HG02852 (cell line): Measurements from ENCODE around the gene S100A5.

Source experiments
- ATAC-seq: cut with Tn5 transposase; IDR thresholded peaks from one replicate; pipeline ENCODE4 v1.9.1; 2021; ENCODE audit warnings: mild to moderate bottlenecking, moderate library complexity; ENCODE audit not compliant: unreplicated experiment

The S100A5 gene

GRCh38 chr1:153513023-153513422, 27.7 kb downstream of the S100A5 start:
- ATAC-seq = no peak

DNA sequence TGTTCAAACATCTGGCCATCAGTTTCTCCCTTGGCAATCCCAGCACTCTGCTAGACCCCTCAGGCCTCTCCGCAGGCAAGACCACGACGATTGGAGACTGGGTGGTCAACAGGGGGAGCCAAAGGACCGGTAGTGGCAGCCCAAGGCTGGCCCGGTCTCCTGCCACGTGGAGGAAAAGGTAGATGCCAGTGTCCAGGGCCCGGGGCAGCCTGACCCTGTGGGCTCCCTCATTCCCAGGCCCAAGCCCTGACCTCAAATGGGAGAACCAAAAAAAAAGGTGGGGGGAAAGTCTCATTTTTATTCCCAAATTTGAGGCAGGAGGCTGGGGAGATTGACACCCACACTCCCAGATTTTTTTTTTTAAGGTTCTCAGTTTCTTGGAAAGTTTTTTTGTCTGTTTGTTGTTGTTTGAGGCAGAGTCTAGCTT, 29.7 kb downstream of the S100A5 start:
- ATAC-seq = no peak

GRCh38 chr1:153509729-153510354, 30.9 kb downstream of the S100A5 start:
- ATAC-seq = no peak

DNA sequence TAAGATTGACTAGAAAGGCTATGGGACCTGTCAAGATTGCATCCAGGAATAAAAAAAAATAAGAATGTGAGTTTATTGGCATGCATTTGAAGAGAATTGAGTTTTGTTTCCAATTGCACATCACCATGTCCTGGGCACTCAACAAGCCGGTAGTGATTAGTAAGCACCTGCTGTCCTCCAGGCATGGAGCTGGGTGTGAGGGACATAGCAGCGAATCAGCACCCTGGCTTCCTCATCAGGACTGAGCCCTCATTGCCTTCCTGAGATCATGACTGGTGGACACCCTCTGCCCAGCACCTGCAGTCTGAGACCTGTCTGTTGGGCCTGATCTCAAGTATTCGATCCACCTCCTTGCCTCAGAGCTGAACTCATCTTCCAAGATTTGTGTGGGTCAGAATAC, 31.7 kb downstream of the S100A5 start:
- no peak for ATAC-seq

GRCh38 chr1:153507926-153508583, 32.7 kb downstream of the S100A5 start:
- no peak for ATAC-seq

GRCh38 chr1:153506831-153507413, 33.8 kb downstream of the S100A5 start:
- no peak for ATAC-seq

- ATAC-seq = no peak
Measured at GRCh38 chr1:153506386-153506785, 34.3 kb downstream of the S100A5 start.

- ATAC-seq = no peak
Measured at GRCh38 chr1:153505576-153505975, 35.2 kb downstream of the S100A5 start.

GRCh38 chr1:153503766-153504165, 37.0 kb downstream of the S100A5 start:
- ATAC-seq = no peak

DNA sequence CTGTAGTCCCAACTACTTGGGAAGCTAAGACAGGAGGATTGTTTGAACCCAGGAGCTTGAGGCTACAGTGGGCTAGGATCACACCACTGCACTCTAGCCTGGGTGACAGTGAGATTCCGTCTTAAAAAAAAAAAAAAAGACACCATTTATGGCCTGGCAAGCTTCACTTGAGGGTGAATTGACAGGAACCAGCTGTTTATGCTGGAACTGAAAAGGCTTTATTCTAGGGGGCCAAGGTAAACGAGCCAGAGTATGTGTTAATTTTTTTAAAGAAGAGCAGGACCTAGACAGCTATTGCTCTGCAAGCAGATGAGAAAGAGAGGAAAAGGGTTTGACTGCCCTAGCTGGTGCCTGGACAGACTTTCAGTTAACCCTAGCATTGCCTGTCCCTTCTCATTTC, 42.0 kb downstream of the S100A5 start:
- ATAC-seq = no peak

- no peak for ATAC-seq
Measured at GRCh38 chr1:153495536-153495935, 45.2 kb downstream of the S100A5 start.

DNA sequence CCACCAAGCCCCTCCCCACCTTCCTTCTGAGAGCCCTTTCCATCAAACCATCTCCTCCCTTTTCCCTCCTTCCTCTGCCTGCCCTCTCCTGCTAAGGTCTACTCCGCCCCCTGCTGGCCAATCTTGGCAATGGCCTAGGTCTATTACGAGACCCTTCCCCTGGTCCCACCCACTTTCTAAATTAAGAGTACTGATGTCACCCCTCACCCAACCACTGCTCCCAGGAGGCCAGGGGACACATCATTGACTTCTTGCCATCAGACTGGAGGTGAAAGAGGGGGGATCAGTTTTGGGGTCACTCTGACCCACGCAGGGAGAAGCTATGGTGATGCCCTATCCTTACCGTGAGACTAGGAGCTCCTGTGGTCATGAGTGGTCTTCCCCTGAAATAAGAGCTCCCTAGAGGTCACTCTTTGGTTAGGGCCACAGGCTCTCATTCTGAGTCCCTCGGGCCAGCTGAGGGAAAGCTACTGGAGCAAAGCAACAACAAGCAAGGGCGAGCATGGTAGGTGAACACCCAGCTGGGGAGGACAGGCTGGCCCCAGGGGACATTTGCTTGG, 45.7 kb downstream of the S100A5 start:
- ATAC-seq = no peak

- no peak for ATAC-seq
Measured at GRCh38 chr1:153493343-153493960, 47.3 kb downstream of the S100A5 start.

GRCh38 chr1:153490272-153491051, 50.3 kb downstream of the S100A5 start:
- no peak for ATAC-seq

- no peak for ATAC-seq
Measured at GRCh38 chr1:153488731-153489130, 52.0 kb downstream of the S100A5 start.

DNA sequence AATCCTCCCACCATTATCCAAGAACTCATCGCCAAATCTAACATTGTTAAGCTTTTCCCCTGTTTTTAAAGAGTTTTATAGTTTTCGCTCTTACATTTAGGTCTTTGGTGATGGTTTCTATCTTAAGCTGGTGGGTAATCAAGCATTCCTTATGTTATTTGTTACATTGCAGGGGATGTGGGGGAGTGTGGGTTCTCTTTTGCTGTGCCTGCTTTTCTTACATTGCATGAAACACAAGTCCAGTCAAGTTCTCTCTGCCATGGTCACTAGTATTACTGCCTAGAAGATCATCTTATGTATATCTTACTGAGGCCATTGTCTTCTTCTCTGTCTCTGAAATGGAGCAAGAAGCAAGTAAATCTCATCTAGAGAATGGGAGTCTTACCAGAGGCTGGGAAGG, 53.0 kb downstream of the S100A5 start:
- no peak for ATAC-seq
